Left kidney (tissue), 2 donors: ENCODE measurements around the gene RTKN2. TPM values are rescaled to one million over a fixed set of nuclear protein-coding genes. Genes with fewer than 3 reads are reported as not detected.

ENCODE experiments used
- DNase-seq: peaks from one replicate; pipeline ENCODE4 v3.0.0-alpha.2; 2013
- polyA plus RNA-seq: library from polyadenylated mRNA; unstranded; fragments of 120-200 nt; gene quantifications from one replicate; pipeline ENCODE4 v1.2.1, GENCODE V29; 2013; ENCODE audit not compliant: insufficient read length

The RTKN2 gene
- polyA plus RNA-seq, 1 donor: 20.0 TPM

GRCh38 chr10:62177111-62177510 is 91.5 kb downstream of the RTKN2 start:
- DNase-seq: no peak

GRCh38 chr10:62175251-62175650 is 93.4 kb downstream of the RTKN2 start:
- no peak for DNase-seq

- no peak for DNase-seq
Observed at GRCh38 chr10:62172465-62172864, 96.2 kb downstream of the RTKN2 start.

GRCh38 chr10:62171791-62172190 is 96.9 kb downstream of the RTKN2 start:
- DNase-seq: no peak

GRCh38 chr10:62170732-62171131 is 97.9 kb downstream of the RTKN2 start:
- no peak for DNase-seq

GRCh38 chr10:62166331-62167131 is 102.1 kb downstream of the RTKN2 start:
- DNase-seq: peak; percentile 51

GRCh38 chr10:62165803-62166202 is 102.8 kb downstream of the RTKN2 start:
- DNase-seq: no peak

GRCh38 chr10:62163024-62163423 is 105.6 kb downstream of the RTKN2 start:
- DNase-seq: no peak

GRCh38 chr10:62162261-62162981 is 106.2 kb downstream of the RTKN2 start:
- DNase-seq: no peak

GRCh38 chr10:62159351-62159750 is 109.3 kb downstream of the RTKN2 start:
- DNase-seq: no peak

- DNase-seq: no peak
Observed at GRCh38 chr10:62157601-62158000, 111.0 kb downstream of the RTKN2 start.

- no peak for DNase-seq
Observed at GRCh38 chr10:62155054-62155680, 113.5 kb downstream of the RTKN2 start.

- no peak for DNase-seq
Observed at GRCh38 chr10:62154231-62154630, 114.4 kb downstream of the RTKN2 start.

GRCh38 chr10:62153191-62153590 is 115.5 kb downstream of the RTKN2 start:
- DNase-seq: no peak

GRCh38 chr10:62149621-62150020 is 119.0 kb downstream of the RTKN2 start:
- DNase-seq: no peak

GRCh38 chr10:62148155-62148554 is 120.5 kb downstream of the RTKN2 start:
- DNase-seq: no peak

- no peak for DNase-seq
Observed at GRCh38 chr10:62147425-62147824, 121.2 kb downstream of the RTKN2 start.

- no peak for DNase-seq
Observed at GRCh38 chr10:62136931-62137330, 131.7 kb downstream of the RTKN2 start.

GRCh38 chr10:62133618-62134017 is 135.0 kb downstream of the RTKN2 start:
- no peak for DNase-seq
